Measurements from ENCODE around the gene KANSL1. TPM values are rescaled to one million over a fixed set of nuclear protein-coding genes. Genes with fewer than 3 reads are reported as not detected.

The KANSL1 gene
- total RNA-seq, 1 experiment from 2014 or later, result 55.5 TPM

- BruUV-seq (replicated peaks), result no TSS peak
Observed at GRCh38 chr17:46152423-46152822, 40.8 kb downstream of the KANSL1 start.

DNA sequence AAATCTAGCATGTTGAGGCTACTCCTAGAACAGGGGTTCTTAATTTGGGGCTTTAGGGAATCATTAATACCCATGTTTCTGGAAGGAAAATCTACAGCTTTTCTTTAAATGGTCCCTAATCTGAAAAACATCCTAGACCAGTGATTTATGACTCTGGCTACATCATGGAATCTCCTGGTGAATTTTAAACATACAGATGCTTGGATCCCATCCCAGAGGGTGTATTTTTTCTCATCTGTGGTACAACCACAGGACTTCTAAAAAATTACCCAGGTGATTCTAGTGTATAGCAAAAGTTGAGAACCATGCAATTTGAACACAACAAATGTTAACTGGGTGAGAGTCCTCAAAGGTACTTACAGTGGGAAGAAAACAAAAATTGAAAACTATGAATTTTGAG, 41.5 kb downstream of the KANSL1 start:
- Histone ChIP-seq H3K4me3 (ENCODE audit: low read depth in 2 of 2, low read length in 2 of 2) (no peak overlapping the region), H3K36me3 (ENCODE audit: control insufficient read depth, insufficient read depth, low read length) (0 out of 2 replicates have a peak, but pooled peaks cover 2% of the 10 kb centered on the region), H3K27ac (ENCODE audit: low read length) (no peak overlapping the region), H3K27me3 (ENCODE audit: control insufficient read depth, insufficient read depth, low read length) (no peaks in the 10 kb centered on the region), H3K4me1 (ENCODE audit: control insufficient read depth, insufficient read depth, low read length) (peaks cover 37% of the 10 kb centered on the region), H3K9me3 (ENCODE audit: control insufficient read depth, insufficient read depth, low read depth, low read length) (no peaks in the 10 kb centered on the region)
- in situ Hi-C loops (cut with HindIII; ENCODE audit: low pct_unique_long_range_greater_than_20kb, low sequenced_read_pairs), result no loop called here
- ATAC-seq (no peak), DNase-seq (ENCODE audit: low read depth, low spot score) (no peak)
- no peak for TF ChIP-seq TCF7L2 (IDR thresholded peaks at IDR 0.05; ENCODE audit: low read depth, low read length)
- TF ChIP-seq SIN3A (IDR thresholded peaks at IDR 0.05; ENCODE audit: borderline replicate concordance, insufficient read depth, low read depth, low read length), result no peak
- TF ChIP-seq CTCF (IDR thresholded peaks at IDR 0.05), result no peak
- no peak for TF ChIP-seq REST (IDR thresholded peaks at IDR 0.05; ENCODE audit: insufficient read depth in 1 of 2, low read depth in 2 of 2, low read length in 1 of 2)
- TF ChIP-seq POLR2AphosphoS5 (IDR thresholded peaks at IDR 0.05; ENCODE audit: low read depth, low read length), result no peak
- CTCF ChIA-PET, result interaction anchor here (0.6 kb wide), 1 partner anchor 41 kb away, joined by 6 read pairs; the partner anchor contains the start of gene KANSL1
- intact Hi-C loops (cut with micrococcal nuclease; ENCODE audit: unreplicated experiment), result no loop called here
- POLR2A ChIA-PET, result interaction anchor here (0.6 kb wide), 1 partner anchor 151 kb away, joined by 12 read pairs; no protein-coding TSS in a partner anchor
- no TSS peak for BruUV-seq (replicated peaks)

More at GRCh38 chr17:46152423-46152822, 40.8 kb downstream of the KANSL1 start:
- DNase-seq (ENCODE audit: low read depth, low spot score) (no peak), ATAC-seq (no peak)
- no peaks in the 10 kb centered on the region for H3K27me3 ChIP-seq (ENCODE audit: control insufficient read depth, insufficient read depth, low read length)
- POLR2A ChIA-PET, result interaction anchor here (0.6 kb wide), 1 partner anchor 152 kb away, joined by 12 read pairs; no protein-coding TSS in a partner anchor
- H3K4me3 ChIP-seq (ENCODE audit: low read depth in 2 of 2, low read length in 2 of 2), result no peak overlapping the region
- no peaks in the 10 kb centered on the region for H3K9me3 ChIP-seq (ENCODE audit: control insufficient read depth, insufficient read depth, low read depth, low read length)
- intact Hi-C loops (cut with micrococcal nuclease; ENCODE audit: unreplicated experiment) (no loop called here), in situ Hi-C loops (cut with HindIII; ENCODE audit: low pct_unique_long_range_greater_than_20kb, low sequenced_read_pairs) (no loop called here)
- peaks cover 41% of the 10 kb centered on the region for H3K4me1 ChIP-seq (ENCODE audit: control insufficient read depth, insufficient read depth, low read length)
- H3K27ac ChIP-seq (ENCODE audit: low read length), result no peak overlapping the region
- CTCF ChIA-PET, result interaction anchor here (0.6 kb wide), 1 partner anchor 41 kb away, joined by 6 read pairs; the partner anchor contains the start of gene KANSL1
- H3K36me3 ChIP-seq (ENCODE audit: control insufficient read depth, insufficient read depth, low read length), result 0 out of 2 replicates have a peak, but pooled peaks cover 2% of the 10 kb centered on the region
- no peak for TF ChIP-seq CTCF (IDR thresholded peaks at IDR 0.05)
- no peak for TF ChIP-seq REST (IDR thresholded peaks at IDR 0.05; ENCODE audit: insufficient read depth in 1 of 2, low read depth in 2 of 2, low read length in 1 of 2)
- TF ChIP-seq SIN3A (IDR thresholded peaks at IDR 0.05; ENCODE audit: borderline replicate concordance, insufficient read depth, low read depth, low read length), result no peak
